Measurements from ENCODE around the gene RGMB. TPM values are rescaled to one million over a fixed set of nuclear protein-coding genes. Genes with fewer than 3 reads are reported as not detected.

Gene RGMB
- total RNA-seq, 1 experiment from 2014 or later: 16.4 TPM

- Histone ChIP-seq H3K9me3 (no peaks in the 10 kb centered on the region), H3K4me1 (no peaks in the 10 kb centered on the region), H3K36me3 (ENCODE audit: control insufficient read depth, insufficient read depth, low read length) (peaks cover 3% of the 10 kb centered on the region), H3K27me3 (replicated peaks; ENCODE audit: control insufficient read depth, insufficient read depth, low read length) (no peaks in the 10 kb centered on the region), H3K4me3 (ENCODE audit: low read depth, low read length) (no peak overlapping the region)
- ChIA-PET POLR2A (no interaction called here), CTCF (no interaction called here)
- intact Hi-C loops (cut with micrococcal nuclease; ENCODE audit: unreplicated experiment): no loop called here
- BruUV-seq (replicated peaks): no TSS peak
- Mint-ChIP-seq H3K9me3 (ENCODE audit: unreplicated experiment) (no peaks in the 10 kb centered on the region), H3K27me3 (ENCODE audit: insufficient read depth, unreplicated experiment) (no peaks in the 10 kb centered on the region), H3K27ac (ENCODE audit: unreplicated experiment) (no peak overlapping the region), H3K4me1 (ENCODE audit: low read depth, unreplicated experiment) (peaks cover 7% of the 10 kb centered on the region), H3K4me3 (ENCODE audit: unreplicated experiment) (no peak overlapping the region), H3K36me3 (ENCODE audit: insufficient read depth, unreplicated experiment) (peaks cover 22% of the 10 kb centered on the region)
- TF ChIP-seq, protein P1, sequence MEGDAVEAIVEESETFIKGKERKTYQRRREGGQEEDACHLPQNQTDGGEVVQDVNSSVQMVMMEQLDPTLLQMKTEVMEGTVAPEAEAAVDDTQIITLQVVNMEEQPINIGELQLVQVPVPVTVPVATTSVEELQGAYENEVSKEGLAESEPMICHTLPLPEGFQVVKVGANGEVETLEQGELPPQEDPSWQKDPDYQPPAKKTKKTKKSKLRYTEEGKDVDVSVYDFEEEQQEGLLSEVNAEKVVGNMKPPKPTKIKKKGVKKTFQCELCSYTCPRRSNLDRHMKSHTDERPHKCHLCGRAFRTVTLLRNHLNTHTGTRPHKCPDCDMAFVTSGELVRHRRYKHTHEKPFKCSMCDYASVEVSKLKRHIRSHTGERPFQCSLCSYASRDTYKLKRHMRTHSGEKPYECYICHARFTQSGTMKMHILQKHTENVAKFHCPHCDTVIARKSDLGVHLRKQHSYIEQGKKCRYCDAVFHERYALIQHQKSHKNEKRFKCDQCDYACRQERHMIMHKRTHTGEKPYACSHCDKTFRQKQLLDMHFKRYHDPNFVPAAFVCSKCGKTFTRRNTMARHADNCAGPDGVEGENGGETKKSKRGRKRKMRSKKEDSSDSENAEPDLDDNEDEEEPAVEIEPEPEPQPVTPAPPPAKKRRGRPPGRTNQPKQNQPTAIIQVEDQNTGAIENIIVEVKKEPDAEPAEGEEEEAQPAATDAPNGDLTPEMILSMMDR (IDR thresholded peaks at IDR 0.05; ENCODE audit: insufficient read depth in 1 of 2, low read depth in 1 of 2, low read length in 1 of 2, severe bottlenecking in 1 of 2, unreplicated experiment in 1 of 2): no peak
- no peak for DNase-seq
Observed at GRCh38 chr5:98793223-98793622, 19.8 kb downstream of the RGMB start.

GRCh38 chr5:98794001-98794400 is 20.5 kb downstream of the RGMB start:
- H3K27me3 ChIP-seq (replicated peaks; ENCODE audit: control insufficient read depth, insufficient read depth, low read length): no peaks in the 10 kb centered on the region
- no peak for DNase-seq
- H3K4me1 Mint-ChIP-seq (ENCODE audit: low read depth, unreplicated experiment): peaks cover 7% of the 10 kb centered on the region
- BruUV-seq (replicated peaks): no TSS peak
- H3K36me3 ChIP-seq (ENCODE audit: control insufficient read depth, insufficient read depth, low read length): peaks cover 3% of the 10 kb centered on the region
- ChIA-PET CTCF (no interaction called here), POLR2A (no interaction called here)
- H3K36me3 Mint-ChIP-seq (ENCODE audit: insufficient read depth, unreplicated experiment): peaks cover 22% of the 10 kb centered on the region
- H3K9me3 ChIP-seq: no peaks in the 10 kb centered on the region
- no peak overlapping the region for H3K27ac Mint-ChIP-seq (ENCODE audit: unreplicated experiment)
- intact Hi-C loops (cut with micrococcal nuclease; ENCODE audit: unreplicated experiment): no loop called here
- H3K4me1 ChIP-seq: no peaks in the 10 kb centered on the region
- no peak overlapping the region for H3K4me3 Mint-ChIP-seq (ENCODE audit: unreplicated experiment)
- no peaks in the 10 kb centered on the region for H3K27me3 Mint-ChIP-seq (ENCODE audit: insufficient read depth, unreplicated experiment)
- TF ChIP-seq, protein P1 (IDR thresholded peaks at IDR 0.05; ENCODE audit: insufficient read depth in 1 of 2, low read depth in 1 of 2, low read length in 1 of 2, severe bottlenecking in 1 of 2, unreplicated experiment in 1 of 2): no peak
- H3K9me3 Mint-ChIP-seq (ENCODE audit: unreplicated experiment): no peaks in the 10 kb centered on the region
- H3K4me3 ChIP-seq (ENCODE audit: low read depth, low read length): no peak overlapping the region

DNA sequence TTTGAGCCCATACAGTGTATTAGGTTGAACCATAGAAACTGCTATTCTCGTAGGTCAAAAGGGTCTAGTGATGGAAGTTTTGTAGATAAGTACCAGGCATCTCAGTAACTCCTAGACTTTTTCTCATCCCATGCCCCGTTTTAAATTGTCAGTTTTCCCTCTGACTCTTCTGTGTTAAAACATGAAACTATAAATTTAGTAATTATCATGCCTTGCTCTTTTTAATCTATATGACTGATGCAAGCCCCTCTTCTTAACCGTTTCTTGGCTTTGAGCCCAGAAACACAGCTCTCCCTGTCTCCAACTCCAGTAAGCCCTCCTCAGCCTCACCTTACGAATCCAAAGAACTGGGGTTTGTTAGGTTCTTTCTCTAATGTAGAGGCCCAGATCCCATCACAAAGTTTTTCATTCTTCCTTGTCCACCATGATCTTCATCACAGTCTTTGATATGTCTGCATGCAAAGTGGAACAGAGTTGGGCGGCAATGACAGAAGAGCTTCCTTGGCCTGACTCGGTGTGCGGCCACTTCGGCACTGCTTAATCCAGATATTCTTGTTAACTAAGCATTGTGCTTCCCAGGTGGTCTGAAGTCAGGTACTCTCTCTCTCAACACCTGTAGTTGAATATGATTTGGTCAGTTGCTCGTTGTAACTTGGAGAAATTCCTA is 21.1 kb downstream of the RGMB start:
- H3K4me3 ChIP-seq (ENCODE audit: low read depth, low read length): no peak overlapping the region
- peaks cover 22% of the 10 kb centered on the region for H3K36me3 Mint-ChIP-seq (ENCODE audit: insufficient read depth, unreplicated experiment)
- ChIA-PET CTCF (no interaction called here), POLR2A (no interaction called here)
- no peaks in the 10 kb centered on the region for H3K27me3 ChIP-seq (replicated peaks; ENCODE audit: control insufficient read depth, insufficient read depth, low read length)
- H3K27ac Mint-ChIP-seq (ENCODE audit: unreplicated experiment): no peak overlapping the region
- no TSS peak for BruUV-seq (replicated peaks)
- peaks cover 7% of the 10 kb centered on the region for H3K4me1 Mint-ChIP-seq (ENCODE audit: low read depth, unreplicated experiment)
- H3K27me3 Mint-ChIP-seq (ENCODE audit: insufficient read depth, unreplicated experiment): no peaks in the 10 kb centered on the region
- intact Hi-C loops (cut with micrococcal nuclease; ENCODE audit: unreplicated experiment): no loop called here
- no peaks in the 10 kb centered on the region for H3K4me1 ChIP-seq
- peaks cover 3% of the 10 kb centered on the region for H3K36me3 ChIP-seq (ENCODE audit: control insufficient read depth, insufficient read depth, low read length)
- DNase-seq: no peak
- H3K4me3 Mint-ChIP-seq (ENCODE audit: unreplicated experiment): no peak overlapping the region
- no peaks in the 10 kb centered on the region for H3K9me3 Mint-ChIP-seq (ENCODE audit: unreplicated experiment)
- no peaks in the 10 kb centered on the region for H3K9me3 ChIP-seq
- TF ChIP-seq, protein P1 (IDR thresholded peaks at IDR 0.05; ENCODE audit: insufficient read depth in 1 of 2, low read depth in 1 of 2, low read length in 1 of 2, severe bottlenecking in 1 of 2, unreplicated experiment in 1 of 2): no peak

All from Caco-2 (cell line).